ENCODE data around the gene GFRA1.

- TF ChIP-seq CTCF (IDR thresholded peaks at IDR 0.05), result no peak
- TF ChIP-seq EZH2 (IDR thresholded peaks at IDR 0.05), result no peak
- no peak for TF ChIP-seq EZH2phosphoT487 (IDR thresholded peaks at IDR 0.05)
Measured at GRCh38 chr10:116239229-116239628, 33.8 kb downstream of the GFRA1 start.
